Measurements from ENCODE around the gene CNTNAP2. TPM values are rescaled to one million over a fixed set of nuclear protein-coding genes. Genes with fewer than 3 reads are reported as not detected.
"Not testable (repeated sequence)": the region's sequence is repeated elsewhere in the genome, so short reads cannot be mapped to it uniquely, and the experiment has no call there.

The CNTNAP2 gene
- total RNA-seq, 1 donor from 2014 or later, result 2.8 TPM

DNA sequence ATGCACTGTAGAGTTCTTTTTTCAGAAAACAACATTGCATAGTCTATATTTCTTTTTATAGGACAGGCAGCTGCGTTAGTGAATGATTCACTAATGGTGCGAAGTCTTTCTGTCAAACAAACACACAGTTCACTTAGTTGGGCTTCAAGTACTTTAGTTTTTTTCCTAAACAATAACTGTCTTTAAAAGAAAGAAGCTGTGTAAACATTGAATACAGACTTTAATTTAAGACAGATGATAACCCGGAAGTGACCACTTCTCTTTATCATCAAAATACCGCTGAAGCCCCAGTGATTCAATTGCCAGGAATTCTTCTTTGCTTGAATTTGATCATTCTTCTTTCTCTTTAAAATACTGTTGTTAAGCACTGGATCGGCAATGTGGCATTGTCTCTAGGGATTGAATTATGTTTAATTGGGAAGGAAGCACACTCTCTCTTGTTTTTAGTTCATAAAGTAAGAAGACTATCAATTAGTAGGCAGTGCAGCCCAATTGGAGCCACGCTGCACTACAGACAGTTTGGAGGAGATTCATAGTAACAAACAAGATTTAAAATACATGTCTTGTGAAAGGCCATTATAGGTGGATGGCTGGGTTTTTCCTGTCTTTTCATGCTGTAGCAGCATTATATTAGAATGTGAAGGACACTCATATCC is 30.4 kb downstream of the CNTNAP2 start:
- no peak for DNase-seq (ENCODE audit: low read depth in 2 of 2)

GRCh38 chr7:146150153-146150552 is 33.6 kb downstream of the CNTNAP2 start:
- DNase-seq (ENCODE audit: low read depth in 2 of 2), result no peak

- no peak for DNase-seq (ENCODE audit: low read depth in 2 of 2)
Observed at GRCh38 chr7:146172112-146172511, 55.5 kb downstream of the CNTNAP2 start.

DNA sequence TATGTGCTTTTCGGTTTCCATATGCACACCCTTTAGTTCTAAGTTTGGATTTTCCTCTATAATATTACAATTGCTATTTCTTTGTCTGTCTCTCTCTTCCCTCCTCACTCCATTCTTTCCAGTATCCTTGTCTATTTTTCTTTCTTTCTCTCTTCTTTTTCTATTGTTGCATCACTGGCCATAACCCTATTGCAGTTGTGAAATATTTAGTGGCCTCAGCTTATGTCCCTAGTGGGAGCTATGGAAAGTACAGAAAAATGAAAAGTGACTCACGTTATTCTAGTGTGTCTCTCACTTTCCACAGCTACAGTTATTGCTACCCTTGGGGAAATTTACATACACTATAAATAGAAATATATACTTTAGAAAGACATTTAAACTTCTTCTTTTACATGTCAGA is 59.1 kb downstream of the CNTNAP2 start:
- DNase-seq (ENCODE audit: low read depth in 2 of 2), result no peak

- DNase-seq (ENCODE audit: low read depth in 2 of 2), result no peak
Observed at GRCh38 chr7:146176860-146177259, 60.3 kb downstream of the CNTNAP2 start.

DNA sequence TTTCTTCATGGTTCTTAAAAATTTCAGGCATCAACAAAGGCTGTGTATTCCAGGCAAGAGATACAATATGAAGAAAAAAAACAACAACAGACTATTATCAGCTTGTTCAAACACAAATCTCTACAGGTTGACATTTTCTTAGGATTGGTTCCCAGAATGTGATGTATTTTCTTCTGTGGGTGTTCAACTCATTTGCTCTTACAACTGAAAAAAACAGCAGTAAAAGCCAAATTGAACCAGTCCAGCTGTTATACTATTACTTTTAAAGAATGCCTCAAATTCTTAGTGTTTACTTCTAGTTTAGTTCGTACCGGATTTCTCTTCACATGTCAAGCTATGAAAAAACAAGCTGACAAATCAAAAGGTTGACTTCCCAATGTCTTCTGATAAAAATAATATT is 60.7 kb downstream of the CNTNAP2 start:
- DNase-seq (ENCODE audit: low read depth in 2 of 2), result no peak

GRCh38 chr7:146185844-146186243 is 69.2 kb downstream of the CNTNAP2 start:
- DNase-seq (ENCODE audit: low read depth in 2 of 2), result no peak

GRCh38 chr7:146191428-146191827 is 74.8 kb downstream of the CNTNAP2 start:
- not testable (repeated sequence) for DNase-seq (ENCODE audit: low read depth in 2 of 2)

GRCh38 chr7:146201945-146202344 is 85.3 kb downstream of the CNTNAP2 start:
- DNase-seq (ENCODE audit: low read depth in 2 of 2), result no peak

DNA sequence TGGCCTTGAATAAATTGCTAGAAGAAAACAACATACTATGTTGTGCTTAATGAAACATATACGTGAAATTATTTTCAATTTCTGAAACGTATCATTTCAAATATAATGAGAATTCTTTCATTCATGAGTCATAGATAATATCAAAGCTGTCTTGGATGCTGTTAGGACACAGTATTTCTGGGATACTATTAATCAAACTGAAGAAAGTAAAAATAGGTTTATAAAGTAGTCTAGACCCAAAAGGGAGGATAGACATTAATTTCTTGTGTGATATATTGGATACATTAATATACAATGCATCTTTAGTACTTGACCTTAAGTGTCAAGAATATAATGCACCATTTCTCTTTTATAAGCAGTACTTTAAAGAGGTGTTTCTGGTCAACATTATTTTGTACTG is 89.7 kb downstream of the CNTNAP2 start:
- DNase-seq (ENCODE audit: low read depth in 2 of 2), result no peak

- DNase-seq (ENCODE audit: low read depth in 2 of 2), result no peak
Observed at GRCh38 chr7:146208492-146208891, 91.9 kb downstream of the CNTNAP2 start.

- DNase-seq (ENCODE audit: low read depth in 2 of 2), result no peak
Observed at GRCh38 chr7:146214842-146215241, 98.2 kb downstream of the CNTNAP2 start.

- no peak for DNase-seq (ENCODE audit: low read depth in 2 of 2)
Observed at GRCh38 chr7:146216396-146217041, 99.9 kb downstream of the CNTNAP2 start.

- no peak for DNase-seq (ENCODE audit: low read depth in 2 of 2)
Observed at GRCh38 chr7:146223851-146224250, 107.2 kb downstream of the CNTNAP2 start.

GRCh38 chr7:146232604-146233003 is 116.0 kb downstream of the CNTNAP2 start:
- no peak for DNase-seq (ENCODE audit: low read depth in 2 of 2)

DNA sequence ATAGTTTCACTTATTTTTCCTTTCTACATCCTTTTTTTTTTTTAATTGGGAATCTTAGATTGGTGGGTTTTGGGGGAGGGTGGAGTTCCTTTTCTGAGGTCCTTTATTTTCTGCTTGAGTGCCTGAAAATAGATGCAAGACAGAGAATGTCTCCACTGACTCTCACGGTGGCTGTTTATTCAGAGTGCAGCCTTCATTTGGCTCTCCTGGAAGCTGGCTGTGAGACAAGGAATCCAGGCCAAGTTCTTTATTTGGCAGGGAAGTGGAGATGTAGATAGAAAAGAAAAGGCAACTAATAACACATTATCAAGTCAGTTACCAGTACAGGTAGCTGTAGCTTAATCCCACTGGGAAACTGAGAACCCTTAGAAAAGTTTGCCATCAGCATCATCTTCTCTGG is 118.6 kb downstream of the CNTNAP2 start:
- no peak for DNase-seq (ENCODE audit: low read depth in 2 of 2)

DNA sequence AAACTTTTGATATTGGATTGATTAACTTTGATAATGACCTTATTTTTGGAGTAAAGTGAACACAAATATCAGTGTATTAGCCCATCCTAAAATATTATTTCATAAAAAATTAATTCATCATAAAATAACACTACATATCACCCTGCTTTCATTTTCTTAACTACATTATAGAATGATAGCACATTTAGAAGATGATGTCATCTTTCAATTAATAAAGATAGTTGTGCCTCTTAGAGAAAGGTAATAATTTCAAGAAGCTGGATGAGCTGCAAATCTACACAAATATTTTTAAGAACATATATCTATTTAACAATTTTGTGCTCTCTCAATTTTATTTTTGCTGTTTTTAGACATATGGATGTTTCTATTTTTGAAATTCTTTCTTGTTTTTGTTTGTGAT is 126.1 kb downstream of the CNTNAP2 start:
- no peak for DNase-seq (ENCODE audit: low read depth in 2 of 2)

DNA sequence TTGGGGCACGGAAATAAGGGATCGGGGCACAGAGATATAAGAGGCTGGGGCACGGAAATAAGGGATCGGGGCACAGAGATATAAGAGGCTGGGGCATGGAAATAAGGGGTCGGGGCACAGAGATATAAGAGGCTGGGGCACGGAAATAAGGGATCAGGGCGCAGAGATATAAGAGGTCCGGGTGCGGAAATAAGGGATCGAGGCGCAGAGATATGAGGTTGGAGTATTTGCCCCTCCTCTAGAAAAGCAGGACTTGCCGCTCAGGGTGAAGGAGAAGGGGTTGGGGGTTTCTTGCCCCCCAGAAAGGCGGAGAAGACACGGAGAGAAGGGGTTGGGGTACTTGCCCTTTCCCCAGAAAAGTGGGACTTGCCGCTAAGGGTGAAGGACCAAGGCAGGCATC is 131.4 kb downstream of the CNTNAP2 start:
- not testable (repeated sequence) for DNase-seq (ENCODE audit: low read depth in 2 of 2)

DNA sequence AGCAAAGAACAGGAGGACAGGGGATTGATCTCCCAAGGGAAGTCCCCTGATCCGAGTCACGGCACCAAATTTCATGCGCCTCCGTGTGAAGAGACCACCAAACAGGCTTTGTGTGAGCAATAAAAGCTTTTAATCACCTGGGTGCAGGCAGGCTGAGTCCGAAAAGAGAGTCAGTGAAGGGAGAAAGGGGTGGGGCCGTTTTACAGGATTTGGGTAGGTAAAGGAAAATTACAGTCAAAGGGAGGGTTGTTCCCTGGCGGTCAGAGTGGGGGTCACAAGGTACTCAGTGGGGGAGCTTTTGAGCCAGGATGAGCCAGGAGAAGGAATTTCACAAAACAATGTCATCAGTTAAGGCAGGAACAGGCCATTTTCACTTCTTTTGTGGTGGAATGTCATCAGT is 132.1 kb downstream of the CNTNAP2 start:
- not testable (repeated sequence) for DNase-seq (ENCODE audit: low read depth in 2 of 2)

DNA sequence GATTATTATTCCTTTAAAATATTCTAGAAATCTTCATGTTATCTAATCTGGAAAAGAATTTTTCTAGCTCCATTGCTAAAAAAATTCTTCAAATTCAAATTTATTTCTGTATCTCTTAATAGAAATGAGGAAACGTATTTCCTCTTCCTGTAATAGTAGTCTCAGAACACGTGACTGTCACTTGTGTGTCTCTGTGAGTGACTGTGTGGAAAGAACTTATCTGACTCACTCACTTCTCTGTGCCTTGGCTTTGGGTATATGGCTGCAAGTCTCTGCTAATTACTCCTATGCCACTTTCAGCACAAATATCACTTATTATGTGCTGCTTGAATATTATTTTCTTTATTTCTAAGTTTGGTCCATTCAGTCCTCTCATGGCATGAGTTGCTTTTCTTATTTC is 132.7 kb downstream of the CNTNAP2 start:
- DNase-seq (ENCODE audit: low read depth in 2 of 2), result no peak

DNA sequence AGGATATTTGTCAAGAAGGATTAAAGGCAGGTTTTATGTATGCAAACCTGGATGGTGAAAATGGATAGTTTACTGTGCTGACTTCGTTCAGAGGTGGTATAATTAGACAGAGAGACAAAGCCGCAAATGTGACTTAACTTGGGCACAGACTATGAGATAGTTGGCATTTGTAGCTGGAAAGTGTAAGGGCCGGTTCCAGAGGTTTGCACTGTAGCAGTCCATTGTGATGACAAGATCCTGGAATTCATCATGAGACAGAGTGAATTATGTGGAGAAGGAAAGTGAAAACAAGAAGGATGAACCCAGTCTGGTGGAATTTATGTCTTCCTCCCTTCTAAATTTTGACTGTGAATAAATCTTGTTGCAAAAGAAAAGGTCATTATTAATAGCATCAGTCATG is 139.0 kb downstream of the CNTNAP2 start:
- DNase-seq (ENCODE audit: low read depth in 2 of 2), result no peak

DNA sequence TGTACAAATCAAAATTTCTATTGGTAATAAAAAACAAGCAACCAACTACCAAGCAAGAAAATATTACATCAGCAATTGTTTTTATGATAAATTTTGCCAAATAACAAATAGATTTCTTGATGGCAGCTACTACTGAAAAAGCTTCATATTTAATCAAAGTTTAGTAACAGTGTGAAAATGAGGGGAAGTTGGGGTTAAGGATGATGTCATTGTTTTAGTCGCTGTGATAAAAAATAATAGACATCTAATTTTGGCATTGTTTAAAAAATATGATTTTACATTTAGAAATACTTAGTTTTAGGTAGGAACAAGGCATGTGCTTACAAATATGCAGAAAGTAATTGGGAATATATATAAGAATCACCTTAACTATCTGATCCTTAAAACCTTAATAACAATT is 145.9 kb downstream of the CNTNAP2 start:
- DNase-seq (ENCODE audit: low read depth in 2 of 2), result no peak

- no peak for DNase-seq (ENCODE audit: low read depth in 2 of 2)
Observed at GRCh38 chr7:146276888-146277287, 160.3 kb downstream of the CNTNAP2 start.

DNA sequence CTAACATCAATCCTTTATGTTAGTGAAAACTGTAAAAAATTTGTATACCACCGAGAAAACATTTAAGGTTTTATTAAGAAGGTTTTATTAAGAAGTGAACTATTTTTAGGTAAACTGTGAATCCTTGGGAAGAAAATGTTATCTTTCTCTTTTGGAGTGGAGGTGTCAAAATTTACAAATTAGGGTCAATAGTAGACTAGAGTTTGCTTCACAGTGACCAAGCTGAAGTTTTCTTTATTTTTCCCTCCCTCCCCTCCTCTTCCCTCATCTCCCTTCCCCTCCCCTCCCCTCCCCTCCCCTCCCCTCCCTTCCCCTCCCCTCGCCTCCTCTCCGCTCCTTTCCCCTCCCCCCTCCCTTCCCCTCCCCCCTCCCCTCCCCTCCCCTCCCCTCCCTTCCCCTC is 168.8 kb downstream of the CNTNAP2 start:
- DNase-seq (ENCODE audit: low read depth in 2 of 2), result no peak
